Mesothelial cell of epicardium (in vitro differentiated cells): ENCODE data around the gene NPHP1. TPM values are rescaled to one million over a fixed set of nuclear protein-coding genes. Genes with fewer than 3 reads are reported as not detected.
"Not testable (repeated sequence)": the region's sequence is repeated elsewhere in the genome, so short reads cannot be mapped to it uniquely, and the experiment has no call there.

ENCODE experiments used
- DNase-seq, 2 experiments: peaks; one replicate each; pipeline ENCODE4 v3.0.0; 2021; ENCODE audit warnings: low spot score in 2 of 2; ENCODE audit not compliant: unreplicated experiment in 2 of 2
- H3K27ac Mint-ChIP-seq: 2 replicates; pipeline ENCODE4 v1.8.0; 2021; ENCODE audit warnings: mixed read lengths
- H3K27me3 Mint-ChIP-seq: 2 replicates; pipeline ENCODE4 v1.8.0; 2021; ENCODE audit warnings: low read depth, mixed read lengths
- H3K36me3 Mint-ChIP-seq: 2 replicates; pipeline ENCODE4 v1.8.0; 2021; ENCODE audit warnings: mixed read lengths
- H3K4me1 Mint-ChIP-seq: 2 replicates; pipeline ENCODE4 v1.8.0; 2021; ENCODE audit warnings: mixed read lengths
- H3K4me3 Mint-ChIP-seq: 2 replicates; pipeline ENCODE4 v1.8.0; 2021; ENCODE audit warnings: mild to moderate bottlenecking, moderate library complexity, mixed read lengths
- H3K9me3 Mint-ChIP-seq: 2 replicates; pipeline ENCODE4 v1.8.0; 2021; ENCODE audit warnings: mixed read lengths
- CTCF ChIP-seq: fragments of 200-600 bp; sonication (generic); IDR thresholded peaks from one replicate; pipeline ENCODE4 v1.5.0; 2021; ENCODE audit warnings: antibody characterized with exemption; ENCODE audit not compliant: unreplicated experiment
- total RNA-seq: library from RNA; stranded (reverse); gene quantifications from 3 replicates; pipeline ENCODE4 v1.2.1, GENCODE V29; 2021

The NPHP1 gene
- total RNA-seq, 1 donor from 2014 or later: 5.1 TPM

- no peak for TF ChIP-seq CTCF
- Mint-ChIP-seq H3K27ac (no peak overlapping the region), H3K27me3 (peaks cover 45% of the 10 kb centered on the region), H3K36me3 (no peaks in the 10 kb centered on the region), H3K4me1 (peaks cover 4% of the 10 kb centered on the region), H3K4me3 (no peak overlapping the region), H3K9me3 (peaks cover 9% of the 10 kb centered on the region)
- no peak for DNase-seq
Observed at GRCh38 chr2:110215091-110215490, 10.3 kb upstream of the NPHP1 start.

GRCh38 chr2:110213522-110213921 is 8.7 kb upstream of the NPHP1 start:
- not testable (repeated sequence) for H3K9me3 Mint-ChIP-seq, H3K36me3 Mint-ChIP-seq, DNase-seq, H3K4me1 Mint-ChIP-seq, H3K27ac Mint-ChIP-seq
- peaks cover 33% of the 10 kb centered on the region for H3K27me3 Mint-ChIP-seq
- peak overlapping the region; percentile 20 for H3K4me3 Mint-ChIP-seq

- H3K36me3 Mint-ChIP-seq: no peaks in the 10 kb centered on the region
- H3K27ac Mint-ChIP-seq: peak within 1 kb of the TSS; percentile 89
- peaks cover 4% of the 10 kb centered on the region for H3K4me1 Mint-ChIP-seq
- H3K4me3 Mint-ChIP-seq: peak within 1 kb of the TSS; percentile 84
- peak in 1 of 2 experiments; percentile 40 for DNase-seq
- no peak for TF ChIP-seq CTCF
- peaks cover 19% of the 10 kb centered on the region for H3K27me3 Mint-ChIP-seq
- peaks cover 9% of the 10 kb centered on the region for H3K9me3 Mint-ChIP-seq
Observed at GRCh38 chr2:110211938-110212858, 7.4 kb upstream of the NPHP1 start, which contains the start of gene MTLN. Gene MTLN, minus strand, starts transcription at chr2:110212547. Its CDS starts 22 bp downstream, at chr2:110212525.

- no peaks in the 10 kb centered on the region for H3K9me3 Mint-ChIP-seq
- no peaks in the 10 kb centered on the region for H3K36me3 Mint-ChIP-seq
- no peak for DNase-seq
- no peaks in the 10 kb centered on the region for H3K27me3 Mint-ChIP-seq
- H3K4me1 Mint-ChIP-seq: peaks cover 10% of the 10 kb centered on the region
- H3K4me3 Mint-ChIP-seq: peak overlapping the region; percentile 77
- no peak overlapping the region for H3K27ac Mint-ChIP-seq
- no peak for TF ChIP-seq CTCF
Observed at GRCh38 chr2:110205660-110206455, 1.0 kb upstream of the NPHP1 start.

GRCh38 chr2:110198016-110198415 is 6.8 kb downstream of the NPHP1 start:
- H3K27me3 Mint-ChIP-seq: no peaks in the 10 kb centered on the region
- peaks cover 7% of the 10 kb centered on the region for H3K36me3 Mint-ChIP-seq
- peaks cover 4% of the 10 kb centered on the region for H3K9me3 Mint-ChIP-seq
- TF ChIP-seq CTCF: no peak
- no peaks in the 10 kb centered on the region for H3K4me1 Mint-ChIP-seq
- no peak overlapping the region for H3K27ac Mint-ChIP-seq
- no peak overlapping the region for H3K4me3 Mint-ChIP-seq
- no peak for DNase-seq

GRCh38 chr2:110197452-110197851 is 7.4 kb downstream of the NPHP1 start:
- Mint-ChIP-seq H3K27me3 (no peaks in the 10 kb centered on the region), H3K9me3 (peaks cover 4% of the 10 kb centered on the region), H3K4me1 (no peaks in the 10 kb centered on the region), H3K4me3 (no peak overlapping the region), H3K36me3 (peaks cover 7% of the 10 kb centered on the region), H3K27ac (no peak overlapping the region)
- DNase-seq: no peak
- TF ChIP-seq CTCF: no peak

- not testable (repeated sequence) for DNase-seq, H3K27me3 Mint-ChIP-seq, H3K4me1 Mint-ChIP-seq, H3K4me3 Mint-ChIP-seq, H3K27ac Mint-ChIP-seq
- H3K9me3 Mint-ChIP-seq: peaks cover 40% of the 10 kb centered on the region
- peaks cover 24% of the 10 kb centered on the region for H3K36me3 Mint-ChIP-seq
Observed at GRCh38 chr2:110190169-110190568, 14.6 kb downstream of the NPHP1 start.
